IPS DF 4.7 (cell line): Measurements from ENCODE around the gene SLC1A2.

Experiments
- DNase-seq: peaks from one replicate; pipeline ENCODE4 v3.0.0-alpha.2; 2013; ENCODE audit warnings: low spot score; ENCODE audit errors: extremely low read depth

Gene SLC1A2

GRCh38 chr11:35377262-35377661 lies 42.1 kb downstream of the SLC1A2 start:
- DNase-seq, result no peak

GRCh38 chr11:35376613-35377012 lies 42.7 kb downstream of the SLC1A2 start:
- no peak for DNase-seq

- no peak for DNase-seq
Measured at GRCh38 chr11:35376118-35376510, 43.2 kb downstream of the SLC1A2 start.

- no peak for DNase-seq
Measured at GRCh38 chr11:35375332-35376117, 43.8 kb downstream of the SLC1A2 start.

- DNase-seq, result no peak
Measured at GRCh38 chr11:35373284-35373933, 45.9 kb downstream of the SLC1A2 start.

GRCh38 chr11:35372565-35373283 lies 46.6 kb downstream of the SLC1A2 start:
- DNase-seq, result no peak

- no peak for DNase-seq
Measured at GRCh38 chr11:35367491-35367890, 51.9 kb downstream of the SLC1A2 start.

GRCh38 chr11:35366798-35367197 lies 52.6 kb downstream of the SLC1A2 start:
- DNase-seq, result no peak

GRCh38 chr11:35365961-35366360 lies 53.4 kb downstream of the SLC1A2 start:
- DNase-seq, result no peak

GRCh38 chr11:35365395-35365794 lies 54.0 kb downstream of the SLC1A2 start:
- no peak for DNase-seq

- no peak for DNase-seq
Measured at GRCh38 chr11:35363854-35364780, 55.2 kb downstream of the SLC1A2 start.

- no peak for DNase-seq
Measured at GRCh38 chr11:35363246-35363801, 56.0 kb downstream of the SLC1A2 start.

GRCh38 chr11:35362521-35362980 lies 56.8 kb downstream of the SLC1A2 start:
- no peak for DNase-seq

- DNase-seq, result no peak
Measured at GRCh38 chr11:35360055-35360530, 59.3 kb downstream of the SLC1A2 start.

GRCh38 chr11:35359321-35360054 lies 59.9 kb downstream of the SLC1A2 start:
- no peak for DNase-seq

GRCh38 chr11:35358391-35358790 lies 61.0 kb downstream of the SLC1A2 start:
- no peak for DNase-seq

- DNase-seq, result no peak
Measured at GRCh38 chr11:35357923-35358322, 61.4 kb downstream of the SLC1A2 start.

GRCh38 chr11:35355102-35355749 lies 64.1 kb downstream of the SLC1A2 start:
- DNase-seq, result no peak

GRCh38 chr11:35354644-35355043 lies 64.7 kb downstream of the SLC1A2 start:
- DNase-seq, result no peak
